ENCODE data around the gene MACF1.
A peak's percentile ranks its signal among the peaks of the same experiment; 100 is the strongest.

The MACF1 gene

GRCh38 chr1:39212499-39212898 is 8.0 kb downstream of the MACF1 start:
- Histone ChIP-seq H3K4me1 (ENCODE audit: low read depth, poor library complexity, severe bottlenecking) (peaks cover 36% of the 10 kb centered on the region), H3K27ac (no peak overlapping the region), H3K9ac (no peak overlapping the region), H3K79me2 (ENCODE audit: insufficient read depth, low read depth) (no peaks in the 10 kb centered on the region), H3K4me2 (no peak overlapping the region), H3K36me3 (ENCODE audit: insufficient read depth) (no peaks in the 10 kb centered on the region), H2AFZ (ENCODE audit: low read depth) (no peak overlapping the region), H3K4me3 (IDR thresholded peaks at IDR 0.05; ENCODE audit: insufficient read depth, low read depth, low read length) (no peak overlapping the region), H4K20me1 (ENCODE audit: insufficient read depth) (no peaks in the 10 kb centered on the region), H3K27me3 (ENCODE audit: insufficient read depth, low read depth) (no peaks in the 10 kb centered on the region)
- TF ChIP-seq CTCF (conservative IDR thresholded peaks at IDR 0.05; ENCODE audit: low read depth, low read length): no peak

- Histone ChIP-seq H3K79me2 (ENCODE audit: insufficient read depth, low read depth) (no peaks in the 10 kb centered on the region), H2AFZ (ENCODE audit: low read depth) (no peak overlapping the region), H3K9ac (no peak overlapping the region), H4K20me1 (ENCODE audit: insufficient read depth) (no peaks in the 10 kb centered on the region), H3K4me2 (no peak overlapping the region), H3K36me3 (ENCODE audit: insufficient read depth) (no peaks in the 10 kb centered on the region), H3K27me3 (ENCODE audit: insufficient read depth, low read depth) (no peaks in the 10 kb centered on the region), H3K27ac (no peak overlapping the region), H3K4me1 (ENCODE audit: low read depth, poor library complexity, severe bottlenecking) (peaks cover 41% of the 10 kb centered on the region), H3K4me3 (IDR thresholded peaks at IDR 0.05; ENCODE audit: insufficient read depth, low read depth, low read length) (no peak overlapping the region)
- no peak for TF ChIP-seq CTCF (conservative IDR thresholded peaks at IDR 0.05; ENCODE audit: low read depth, low read length)
These were observed 9.1 kb downstream of the MACF1 start for GRCh38 chr1:39213511-39214002.

GRCh38 chr1:39214021-39214713 is 9.7 kb downstream of the MACF1 start:
- Histone ChIP-seq H3K27ac (no peak overlapping the region; the same call in 1 of the 2 replicates), H3K9ac (no peak overlapping the region), H4K20me1 (ENCODE audit: insufficient read depth) (no peaks in the 10 kb centered on the region), H3K4me1 (ENCODE audit: low read depth, poor library complexity, severe bottlenecking) (peaks cover 41% of the 10 kb centered on the region), H2AFZ (ENCODE audit: low read depth) (no peak overlapping the region), H3K4me2 (no peak overlapping the region), H3K4me3 (IDR thresholded peaks at IDR 0.05; ENCODE audit: insufficient read depth, low read depth, low read length) (no peak overlapping the region), H3K79me2 (ENCODE audit: insufficient read depth, low read depth) (no peaks in the 10 kb centered on the region), H3K27me3 (ENCODE audit: insufficient read depth, low read depth) (no peaks in the 10 kb centered on the region), H3K36me3 (ENCODE audit: insufficient read depth) (no peaks in the 10 kb centered on the region)
- TF ChIP-seq CTCF (conservative IDR thresholded peaks at IDR 0.05; ENCODE audit: low read depth, low read length): no peak

GRCh38 chr1:39214714-39214997 is 10.2 kb downstream of the MACF1 start:
- Histone ChIP-seq H3K27me3 (ENCODE audit: insufficient read depth, low read depth) (no peaks in the 10 kb centered on the region), H3K4me3 (IDR thresholded peaks at IDR 0.05; ENCODE audit: insufficient read depth, low read depth, low read length) (no peak overlapping the region), H3K27ac (peak overlapping the region; percentile 52; the same call in 1 of the 2 replicates), H3K79me2 (ENCODE audit: insufficient read depth, low read depth) (no peaks in the 10 kb centered on the region), H3K9ac (no peak overlapping the region), H3K4me2 (peak overlapping the region; percentile 91; the same call in 1 of the 2 replicates), H3K36me3 (ENCODE audit: insufficient read depth) (no peaks in the 10 kb centered on the region), H3K4me1 (ENCODE audit: low read depth, poor library complexity, severe bottlenecking) (peaks cover 41% of the 10 kb centered on the region), H4K20me1 (ENCODE audit: insufficient read depth) (no peaks in the 10 kb centered on the region), H2AFZ (ENCODE audit: low read depth) (no peak overlapping the region)
- TF ChIP-seq CTCF (conservative IDR thresholded peaks at IDR 0.05; ENCODE audit: low read depth, low read length): no peak

Measured in KMS-11 (cell line).